ENCODE measurements around the gene CRTC2. TPM values are rescaled to one million over a fixed set of nuclear protein-coding genes. Genes with fewer than 3 reads are reported as not detected.
A peak's percentile ranks its signal among the peaks of the same experiment; 100 is the strongest.

The CRTC2 gene, protein sequence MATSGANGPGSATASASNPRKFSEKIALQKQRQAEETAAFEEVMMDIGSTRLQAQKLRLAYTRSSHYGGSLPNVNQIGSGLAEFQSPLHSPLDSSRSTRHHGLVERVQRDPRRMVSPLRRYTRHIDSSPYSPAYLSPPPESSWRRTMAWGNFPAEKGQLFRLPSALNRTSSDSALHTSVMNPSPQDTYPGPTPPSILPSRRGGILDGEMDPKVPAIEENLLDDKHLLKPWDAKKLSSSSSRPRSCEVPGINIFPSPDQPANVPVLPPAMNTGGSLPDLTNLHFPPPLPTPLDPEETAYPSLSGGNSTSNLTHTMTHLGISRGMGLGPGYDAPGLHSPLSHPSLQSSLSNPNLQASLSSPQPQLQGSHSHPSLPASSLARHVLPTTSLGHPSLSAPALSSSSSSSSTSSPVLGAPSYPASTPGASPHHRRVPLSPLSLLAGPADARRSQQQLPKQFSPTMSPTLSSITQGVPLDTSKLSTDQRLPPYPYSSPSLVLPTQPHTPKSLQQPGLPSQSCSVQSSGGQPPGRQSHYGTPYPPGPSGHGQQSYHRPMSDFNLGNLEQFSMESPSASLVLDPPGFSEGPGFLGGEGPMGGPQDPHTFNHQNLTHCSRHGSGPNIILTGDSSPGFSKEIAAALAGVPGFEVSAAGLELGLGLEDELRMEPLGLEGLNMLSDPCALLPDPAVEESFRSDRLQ
- 30.3 TPM for polyA plus RNA-seq (2013, experiment 1 of 2)
- polyA plus RNA-seq (2013, experiment 2 of 2): 27.0 TPM

- DNase-seq: peak; percentile 99
These were observed at the start of gene CRTC2 for GRCh38 chr1:153958111-153958960. Gene CRTC2, minus strand, starts transcription at chr1:153958612. Its CDS starts 115 bp downstream, at chr1:153958497.

DNA sequence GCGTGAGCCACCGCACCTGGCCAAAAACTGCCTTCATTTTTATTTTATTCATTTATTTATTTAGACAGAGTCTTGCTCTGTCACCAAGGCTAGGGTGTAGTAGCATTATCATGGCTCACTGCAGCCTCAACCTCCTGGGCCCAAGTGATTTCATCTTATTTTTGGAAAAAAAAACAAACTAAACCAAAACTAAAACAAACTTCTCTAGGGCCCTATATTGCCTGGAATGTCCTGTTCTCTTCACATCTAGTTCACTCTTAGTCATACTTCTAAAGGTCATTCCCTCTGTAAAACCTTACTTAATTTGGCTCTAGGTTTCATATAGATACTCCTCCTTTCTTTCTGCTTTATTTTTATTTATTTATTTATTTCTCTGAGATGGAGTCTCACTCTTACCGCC lies 47.7 kb upstream of the CRTC2 start:
- no peak overlapping the region for H3K18ac ChIP-seq (ENCODE audit: low read depth in 1 of 2, low read length in 2 of 2)
- H2BK15ac ChIP-seq (ENCODE audit: low read depth, poor library complexity, severe bottlenecking): no peak overlapping the region
- H2AK5ac ChIP-seq (ENCODE audit: low read length, severe bottlenecking): no peak overlapping the region
- no peak overlapping the region for H4K91ac ChIP-seq (ENCODE audit: low read length)
- no peak overlapping the region for H2AFZ ChIP-seq (ENCODE audit: low read depth, low read length)
- H3K4ac ChIP-seq (ENCODE audit: low read depth in 1 of 2, low read length in 2 of 2): no peak overlapping the region
- no peak overlapping the region for H3K9ac ChIP-seq (ENCODE audit: low read length)
- H3K79me1 ChIP-seq (replicated peaks; ENCODE audit: low read length, poor library complexity, severe bottlenecking): no peaks in the 10 kb centered on the region
- WGBS: 86% methylated on average over 1 of the region's 3 CpGs
- peaks cover 2% of the 10 kb centered on the region for H3K4me1 ChIP-seq (ENCODE audit: control insufficient read depth, insufficient read depth, low read depth, low read length)
- no peaks in the 10 kb centered on the region for H3K9me3 ChIP-seq (ENCODE audit: control insufficient read depth, low read length)
- H3K4me2 ChIP-seq (ENCODE audit: low read length, poor library complexity, severe bottlenecking): no peak overlapping the region
- H2BK120ac ChIP-seq (ENCODE audit: low read depth, low read length): no peak overlapping the region
- no peak overlapping the region for H3K14ac ChIP-seq (ENCODE audit: low read length in 2 of 2)
- DNase-seq: peak; percentile 57
- no peaks in the 10 kb centered on the region for H3K27me3 ChIP-seq (ENCODE audit: control insufficient read depth in 1 of 2, insufficient read depth in 1 of 2, low read length in 2 of 2)
- no peak overlapping the region for H3K4me3 ChIP-seq (ENCODE audit: insufficient read depth in 1 of 2, low read depth in 1 of 2, low read length in 2 of 2)
- H3K27ac ChIP-seq (ENCODE audit: low read length, poor library complexity, severe bottlenecking): no peak overlapping the region
- H2BK5ac ChIP-seq (ENCODE audit: low read depth, low read length, poor library complexity, severe bottlenecking): no peak overlapping the region
- H3K36me3 ChIP-seq (ENCODE audit: control insufficient read depth in 1 of 2, insufficient read depth in 2 of 2, low read depth in 1 of 2, low read length in 2 of 2): no peaks in the 10 kb centered on the region
- H4K8ac ChIP-seq (ENCODE audit: low read length): no peak overlapping the region
- no peak overlapping the region for H3K23ac ChIP-seq (ENCODE audit: low read length in 2 of 2)
- no peak overlapping the region for H2BK12ac ChIP-seq (ENCODE audit: low read length in 2 of 2)

More at GRCh38 chr1:153958111-153958960, at the start of gene CRTC2:
- peak within 1 kb of the TSS; percentile 68 for H2BK15ac ChIP-seq (ENCODE audit: low read depth, poor library complexity, severe bottlenecking)
- peak within 1 kb of the TSS; percentile 67 for H2AFZ ChIP-seq (ENCODE audit: low read depth, low read length)
- peak within 1 kb of the TSS; percentile 82 for H3K4me2 ChIP-seq (ENCODE audit: low read length, poor library complexity, severe bottlenecking)
- peak within 1 kb of the TSS; percentile 81 for H4K91ac ChIP-seq (ENCODE audit: low read length)
- peak within 1 kb of the TSS; percentile 49 for H2BK5ac ChIP-seq (ENCODE audit: low read depth, low read length, poor library complexity, severe bottlenecking)
- peak within 1 kb of the TSS in 1 of 2 experiments; percentile 92 for H3K4ac ChIP-seq (ENCODE audit: low read depth in 1 of 2, low read length in 2 of 2)
- H3K9ac ChIP-seq (ENCODE audit: low read length): peak within 1 kb of the TSS; percentile 96
- H3K14ac ChIP-seq (ENCODE audit: low read length in 2 of 2): peak within 1 kb of the TSS in 1 of 2 experiments; percentile 97
- H3K9me3 ChIP-seq (ENCODE audit: control insufficient read depth, low read length): no peaks in the 10 kb centered on the region
- peaks cover 22% of the 10 kb centered on the region for H3K4me1 ChIP-seq (ENCODE audit: control insufficient read depth, insufficient read depth, low read depth, low read length)
- peak within 1 kb of the TSS; percentile 62 to 98 for H3K18ac ChIP-seq (ENCODE audit: low read depth in 1 of 2, low read length in 2 of 2)
- H4K8ac ChIP-seq (ENCODE audit: low read length): peak within 1 kb of the TSS; percentile 74
- peak within 1 kb of the TSS; percentile 89 for H3K27ac ChIP-seq (ENCODE audit: low read length, poor library complexity, severe bottlenecking)
- peak within 1 kb of the TSS; percentile 4 to 23 for H2BK12ac ChIP-seq (ENCODE audit: low read length in 2 of 2)
- H3K27me3 ChIP-seq (ENCODE audit: control insufficient read depth in 1 of 2, insufficient read depth in 1 of 2, low read length in 2 of 2): no peaks in the 10 kb centered on the region
- peaks cover 30 to 39% of the 10 kb centered on the region in 2 experiments for H3K36me3 ChIP-seq (ENCODE audit: control insufficient read depth in 1 of 2, insufficient read depth in 2 of 2, low read depth in 1 of 2, low read length in 2 of 2)
- H2AK5ac ChIP-seq (ENCODE audit: low read length, severe bottlenecking): no peak within 1 kb of the TSS
- no peak within 1 kb of the TSS for H2BK120ac ChIP-seq (ENCODE audit: low read depth, low read length)
- peaks cover 19% of the 10 kb centered on the region for H3K79me1 ChIP-seq (replicated peaks; ENCODE audit: low read length, poor library complexity, severe bottlenecking)
- 1% methylated on average over 71 of the region's 75 CpGs for WGBS
- H3K23ac ChIP-seq (ENCODE audit: low read length in 2 of 2): peak within 1 kb of the TSS in 1 of 2 experiments; percentile 60
- peak within 1 kb of the TSS; percentile 88 to 94 for H3K4me3 ChIP-seq (ENCODE audit: insufficient read depth in 1 of 2, low read depth in 1 of 2, low read length in 2 of 2)

- no peak overlapping the region for H3K14ac ChIP-seq (ENCODE audit: low read length in 2 of 2)
- H4K91ac ChIP-seq (ENCODE audit: low read length): no peak overlapping the region
- H3K4ac ChIP-seq (ENCODE audit: low read depth in 1 of 2, low read length in 2 of 2): no peak overlapping the region
- no peaks in the 10 kb centered on the region for H3K9me3 ChIP-seq (ENCODE audit: control insufficient read depth, low read length)
- no peaks in the 10 kb centered on the region for H3K79me1 ChIP-seq (replicated peaks; ENCODE audit: low read length, poor library complexity, severe bottlenecking)
- H3K23ac ChIP-seq (ENCODE audit: low read length in 2 of 2): no peak overlapping the region
- no peak overlapping the region for H2BK12ac ChIP-seq (ENCODE audit: low read length in 2 of 2)
- no peak overlapping the region for H3K9ac ChIP-seq (ENCODE audit: low read length)
- WGBS: 81% methylated on average over 2 of the region's 4 CpGs
- H2AK5ac ChIP-seq (ENCODE audit: low read length, severe bottlenecking): no peak overlapping the region
- H3K36me3 ChIP-seq (ENCODE audit: control insufficient read depth in 1 of 2, insufficient read depth in 2 of 2, low read depth in 1 of 2, low read length in 2 of 2): peaks cover 0 to 4% of the 10 kb centered on the region in 2 experiments
- H3K18ac ChIP-seq (ENCODE audit: low read depth in 1 of 2, low read length in 2 of 2): no peak overlapping the region
- no peak overlapping the region for H4K8ac ChIP-seq (ENCODE audit: low read length)
- DNase-seq: no peak
- H3K4me2 ChIP-seq (ENCODE audit: low read length, poor library complexity, severe bottlenecking): no peak overlapping the region
- no peak overlapping the region for H2BK15ac ChIP-seq (ENCODE audit: low read depth, poor library complexity, severe bottlenecking)
- no peak overlapping the region for H2BK5ac ChIP-seq (ENCODE audit: low read depth, low read length, poor library complexity, severe bottlenecking)
- no peak overlapping the region for H2AFZ ChIP-seq (ENCODE audit: low read depth, low read length)
- no peak overlapping the region for H3K27ac ChIP-seq (ENCODE audit: low read length, poor library complexity, severe bottlenecking)
- H3K27me3 ChIP-seq (ENCODE audit: control insufficient read depth in 1 of 2, insufficient read depth in 1 of 2, low read length in 2 of 2): no peaks in the 10 kb centered on the region
- peaks cover 2% of the 10 kb centered on the region for H3K4me1 ChIP-seq (ENCODE audit: control insufficient read depth, insufficient read depth, low read depth, low read length)
- no peak overlapping the region for H3K4me3 ChIP-seq (ENCODE audit: insufficient read depth in 1 of 2, low read depth in 1 of 2, low read length in 2 of 2)
- H2BK120ac ChIP-seq (ENCODE audit: low read depth, low read length): no peak overlapping the region
These were observed 42.0 kb upstream of the CRTC2 start for GRCh38 chr1:154000420-154000819.
